ENCODE results near the gene CCDC50. TPM values are rescaled to one million over a fixed set of nuclear protein-coding genes. Genes with fewer than 3 reads are reported as not detected.

Gene CCDC50
- total RNA-seq, 1 experiment from 2014 or later: 21.0 TPM

DNA sequence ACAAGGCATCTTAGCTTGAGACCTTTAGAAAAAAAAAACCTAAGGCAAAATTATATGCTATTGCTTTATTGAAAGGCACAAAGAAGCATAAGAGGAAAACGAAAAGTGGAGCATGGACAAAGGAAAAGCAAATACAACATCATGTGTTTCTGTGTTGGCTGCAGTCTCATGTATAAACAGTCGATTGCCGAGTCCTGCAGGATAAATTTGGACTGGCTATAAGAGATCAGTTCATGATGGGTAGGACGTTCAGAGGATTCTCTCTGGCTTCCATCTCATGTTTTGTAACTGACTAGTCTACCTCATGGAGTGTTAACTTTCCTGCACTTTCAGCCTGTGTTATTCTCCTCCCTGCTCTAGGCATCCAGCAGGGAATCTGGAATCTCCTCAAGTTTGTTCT is 21.9 kb upstream of the CCDC50 start:
- H4K91ac ChIP-seq (ENCODE audit: insufficient read length, low read depth, low read length): no peak overlapping the region
- H3K9me3 Mint-ChIP-seq: no peaks in the 10 kb centered on the region
- H3K27me3 ChIP-seq (ENCODE audit: insufficient read depth, low read length): no peaks in the 10 kb centered on the region
- no peaks in the 10 kb centered on the region for H3K36me3 Mint-ChIP-seq (ENCODE audit: insufficient read depth in 1 of 3, low read depth in 3 of 3)
- no peak overlapping the region for H2BK15ac ChIP-seq (ENCODE audit: low read depth, low read length)
- H2BK5ac ChIP-seq (ENCODE audit: insufficient read length, low read length): no peak overlapping the region
- DNase-seq: no peak
- no peaks in the 10 kb centered on the region for H3K4me1 ChIP-seq (ENCODE audit: insufficient read depth, low read length)
- no peak overlapping the region for H2AK5ac ChIP-seq (ENCODE audit: insufficient read length, low read length)
- no peak overlapping the region for H3K14ac ChIP-seq (ENCODE audit: insufficient read depth, low read length)
- H3K4ac ChIP-seq (ENCODE audit: low read depth, low read length): no peak overlapping the region
- H3K9me3 ChIP-seq (ENCODE audit: control insufficient read depth, low read depth, low read length): no peaks in the 10 kb centered on the region
- H3T11ph ChIP-seq (ENCODE audit: low read length): no peak overlapping the region
- peaks cover 6 to 7% of the 10 kb centered on the region in 2 experiments for H3K4me1 Mint-ChIP-seq
- WGBS (ENCODE audit: extremely low coverage, insufficient read length, low lambda C conversion rate): no CpG with 5 or more reads among the region's 4 CpGs
- no peaks in the 10 kb centered on the region for H3K79me1 ChIP-seq (ENCODE audit: insufficient read depth, low read depth, low read length, poor library complexity, severe bottlenecking)
- no peaks in the 10 kb centered on the region for H4K20me1 ChIP-seq (ENCODE audit: control insufficient read depth, insufficient read depth, insufficient read length)
- H3K79me2 ChIP-seq (ENCODE audit: insufficient read depth, low read length): no peaks in the 10 kb centered on the region
- no peak overlapping the region for H2AFZ ChIP-seq (ENCODE audit: low read length)
- H2BK12ac ChIP-seq (ENCODE audit: insufficient read length, low read depth, low read length): no peak overlapping the region
- H3K27ac ChIP-seq (ENCODE audit: insufficient read length, low read depth, low read length): no peak overlapping the region
- H3K4me3 Mint-ChIP-seq: no peak overlapping the region
- H2BK120ac ChIP-seq (ENCODE audit: low read depth, low read length, poor library complexity, severe bottlenecking): no peak overlapping the region
- no peak overlapping the region for H4K5ac ChIP-seq (ENCODE audit: insufficient read length, low read depth, low read length)
- no peak overlapping the region for H2BK20ac ChIP-seq (ENCODE audit: low read depth, low read length, poor library complexity, severe bottlenecking)
- no peak overlapping the region for H3K9ac ChIP-seq (ENCODE audit: extremely low read depth, insufficient read length, low read length)
- no peak overlapping the region for H4K8ac ChIP-seq (replicated peaks; ENCODE audit: insufficient read length, low read depth, low read length)
- H3K27ac Mint-ChIP-seq: no peak overlapping the region
- no peaks in the 10 kb centered on the region for H3K27me3 Mint-ChIP-seq (ENCODE audit: low read depth)
- no peak overlapping the region for H3K56ac ChIP-seq (ENCODE audit: insufficient read length, low read depth, low read length)
- no peak overlapping the region for H3K18ac ChIP-seq (ENCODE audit: insufficient read length, low read depth, low read length)
- H3K4me2 ChIP-seq (ENCODE audit: insufficient read depth, insufficient read length, low read length): no peak overlapping the region
- H3K23me2 ChIP-seq (ENCODE audit: insufficient read length, low read depth, low read length, poor library complexity, severe bottlenecking): no peaks in the 10 kb centered on the region
- TF ChIP-seq, protein P1, sequence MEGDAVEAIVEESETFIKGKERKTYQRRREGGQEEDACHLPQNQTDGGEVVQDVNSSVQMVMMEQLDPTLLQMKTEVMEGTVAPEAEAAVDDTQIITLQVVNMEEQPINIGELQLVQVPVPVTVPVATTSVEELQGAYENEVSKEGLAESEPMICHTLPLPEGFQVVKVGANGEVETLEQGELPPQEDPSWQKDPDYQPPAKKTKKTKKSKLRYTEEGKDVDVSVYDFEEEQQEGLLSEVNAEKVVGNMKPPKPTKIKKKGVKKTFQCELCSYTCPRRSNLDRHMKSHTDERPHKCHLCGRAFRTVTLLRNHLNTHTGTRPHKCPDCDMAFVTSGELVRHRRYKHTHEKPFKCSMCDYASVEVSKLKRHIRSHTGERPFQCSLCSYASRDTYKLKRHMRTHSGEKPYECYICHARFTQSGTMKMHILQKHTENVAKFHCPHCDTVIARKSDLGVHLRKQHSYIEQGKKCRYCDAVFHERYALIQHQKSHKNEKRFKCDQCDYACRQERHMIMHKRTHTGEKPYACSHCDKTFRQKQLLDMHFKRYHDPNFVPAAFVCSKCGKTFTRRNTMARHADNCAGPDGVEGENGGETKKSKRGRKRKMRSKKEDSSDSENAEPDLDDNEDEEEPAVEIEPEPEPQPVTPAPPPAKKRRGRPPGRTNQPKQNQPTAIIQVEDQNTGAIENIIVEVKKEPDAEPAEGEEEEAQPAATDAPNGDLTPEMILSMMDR (conservative IDR thresholded peaks at IDR 0.05): no peak
- no peak overlapping the region for H3K23ac ChIP-seq (ENCODE audit: insufficient read length, low read depth, low read length)

Data from H9 (cell line).